H1 (cell line): ENCODE measurements around the gene FASN. TPM values are rescaled to one million over a fixed set of nuclear protein-coding genes. Genes with fewer than 3 reads are reported as not detected.

Experiments
- EP300 ChIP-seq, 2 experiments: IDR thresholded peaks; 1 replicate in 1 of 2; 2 replicates in 1 of 2; pipeline ENCODE4 v1.6.1; 2011 to 2012; ENCODE audit warnings: low read depth in 2 of 2, low read length in 2 of 2, mild to moderate bottlenecking in 2 of 2, borderline replicate concordance in 1 of 2, inconsistent platforms in 1 of 2, moderate library complexity in 1 of 2
- polyA plus RNA-seq, 7 experiments: library from polyadenylated mRNA; depleted of rRNA in 3 of 7; stranded (reverse) in 5 of 7; unstranded in 2 of 7; fragments of >200 nt in 5 of 7; fragments of 200-250 nt in 2 of 7; gene quantifications; 1 replicate in 5 of 7; 2 replicates in 1 of 7; 4 replicates in 1 of 7; pipeline versions ENCODE4 v1.2.1 to v1.2.3, GENCODE V29; 2011 to 2013; ENCODE audit warnings: missing spikeins in 2 of 7, mixed read lengths in 2 of 7
- total RNA-seq: library from RNA; stranded (reverse); fragmentation: NEBNext Ultra II Directional; extraction: Animal tissue kit (Norgen Biotek cat#: 25700); gene quantifications from 2 replicates; pipeline ENCODE4 v1.2.1, GENCODE V29; 2021

FASN gene
- total and polyA plus RNA-seq, 2 of the 8 experiments (the other 6 are each of a cell fraction or from before 2014, with no cell fraction given) = 143 to 561 TPM

GRCh38 chr17:82095777-82096708 is 2.0 kb downstream of the FASN start (continued):
- TF ChIP-seq EP300 (IDR thresholded peaks at IDR 0.05; ENCODE audit: borderline replicate concordance in 1 of 2, low read depth in 2 of 2, low read length in 2 of 2) = no peak
